ENCODE results near the gene NACC1.

The NACC1 gene

GRCh38 chr19:13122980-13123957 lies 5.2 kb downstream of the NACC1 start:
- Histone ChIP-seq H3K4me3 (ENCODE audit: low read depth, low read length) (no peak overlapping the region), H3K36me3 (ENCODE audit: control insufficient read depth in 2 of 2, insufficient read depth in 1 of 2, low read length in 2 of 2) (peaks cover 4 to 61% of the 10 kb centered on the region in 2 experiments; a peak in 2 of 3 replicates), H3K9me3 (ENCODE audit: control insufficient read depth, insufficient read depth, low read depth, low read length) (no peaks in the 10 kb centered on the region), H3K4me1 (ENCODE audit: control insufficient read depth, insufficient read depth, low read length) (peaks cover 7% of the 10 kb centered on the region), H3K27ac (ENCODE audit: extremely low read depth, low read depth, low read length) (no peak overlapping the region)
- ChIA-PET CTCF (interaction anchor here (0.7 to 1.9 kb wide), 3 partner anchors 72 to 158 kb away, joined by 3 to 6 read pairs (median 3); no protein-coding TSS in a partner anchor), POLR2A (interaction anchor here (1.1 to 2.2 kb wide), 3 partner anchors 8 to 44 kb away, joined by 3 to 6 read pairs (median 4); no protein-coding TSS in a partner anchor)
- peak; percentile 55 for TF ChIP-seq EGR2 (tag by site-specific recombination; IDR thresholded peaks at IDR 0.05; ENCODE audit: low read depth)
- no peak for TF ChIP-seq ZNF146 (tag by site-specific recombination; IDR thresholded peaks at IDR 0.05)
- TF ChIP-seq ZNF623 (tag by site-specific recombination; IDR thresholded peaks at IDR 0.05) = peak; percentile 96
- TF ChIP-seq ZFHX2 (tag by site-specific recombination; conservative IDR thresholded peaks at IDR 0.05) = peak; percentile 57; the same call in 1 of the 2 replicates
- TF ChIP-seq ZBTB21 (tag by site-specific recombination; IDR thresholded peaks at IDR 0.05) = no peak
- no peak for TF ChIP-seq ZNF155 (tag by site-specific recombination; IDR thresholded peaks at IDR 0.05)

GRCh38 chr19:13127051-13127450 lies 9.0 kb downstream of the NACC1 start:
- CTCF ChIA-PET = interaction anchor here (0.6 to 1.5 kb wide), 5 partner anchors 18 to 136 kb away, joined by 3 to 6 read pairs (median 4); no protein-coding TSS in a partner anchor
- no peak overlapping the region for H3K27ac ChIP-seq (ENCODE audit: extremely low read depth, low read depth, low read length)
- no peak for TF ChIP-seq SP2 (tag by site-specific recombination; IDR thresholded peaks at IDR 0.05)
- TF ChIP-seq HIC1 (tag by site-specific recombination; IDR thresholded peaks at IDR 0.05) = no peak
- 0 out of 2 replicates have a peak, but pooled peaks have one; percentile 16 for TF ChIP-seq SP7 (tag by site-specific recombination; IDR thresholded peaks at IDR 0.05)
- no peaks in the 10 kb centered on the region for H3K9me3 ChIP-seq (ENCODE audit: control insufficient read depth, insufficient read depth, low read depth, low read length)
- H3K36me3 ChIP-seq (ENCODE audit: control insufficient read depth in 2 of 2, insufficient read depth in 1 of 2, low read length in 2 of 2) = peaks cover 4 to 37% of the 10 kb centered on the region in 2 experiments; a peak in 2 of 3 replicates
- H3K4me1 ChIP-seq (ENCODE audit: control insufficient read depth, insufficient read depth, low read length) = no peaks in the 10 kb centered on the region
- POLR2A ChIA-PET = interaction anchor here (0.6 kb wide), 1 partner anchor 72 kb away, joined by 5 read pairs; no protein-coding TSS in a partner anchor
- no peak overlapping the region for H3K4me3 ChIP-seq (ENCODE audit: low read depth, low read length)

- ChIA-PET POLR2A (interaction anchor here (0.7 to 0.9 kb wide), 3 partner anchors 8 to 22 kb away, joined by 3 to 7 read pairs (median 3); partner anchors contain the start of genes IER2 and STX10), CTCF (interaction anchor here (0.6 to 1.4 kb wide), 6 partner anchors 19 to 152 kb away, joined by 3 to 6 read pairs (median 4); no protein-coding TSS in a partner anchor)
- no peak overlapping the region for H3K27ac ChIP-seq (ENCODE audit: extremely low read depth, low read depth, low read length)
- TF ChIP-seq ZBTB7A (tag by site-specific recombination; IDR thresholded peaks at IDR 0.05; ENCODE audit: low read depth) (no peak), ZFP37 (tag by site-specific recombination; IDR thresholded peaks at IDR 0.05) (no peak), ZNF16 (tag by site-specific recombination; IDR thresholded peaks at IDR 0.05; ENCODE audit: low read depth) (no peak), ZNF670 (tag by site-specific recombination; IDR thresholded peaks at IDR 0.05; ENCODE audit: low read depth) (no peak), ZNF639 (tag by site-specific recombination; IDR thresholded peaks at IDR 0.05) (no peak), ZNF600 (tag by site-specific recombination; IDR thresholded peaks at IDR 0.05) (no peak), ZNF239 (tag by site-specific recombination; IDR thresholded peaks at IDR 0.05) (no peak), YY1 (tag by site-specific recombination; IDR thresholded peaks at IDR 0.05) (no peak), ZNF433 (tag by site-specific recombination; IDR thresholded peaks at IDR 0.05; ENCODE audit: low read depth) (no peak)
- no peak overlapping the region for H3K4me3 ChIP-seq (ENCODE audit: low read depth, low read length)
- no peaks in the 10 kb centered on the region for H3K4me1 ChIP-seq (ENCODE audit: control insufficient read depth, insufficient read depth, low read length)
- H3K9me3 ChIP-seq (ENCODE audit: control insufficient read depth, insufficient read depth, low read depth, low read length) = no peaks in the 10 kb centered on the region
- H3K36me3 ChIP-seq (ENCODE audit: control insufficient read depth in 2 of 2, insufficient read depth in 1 of 2, low read length in 2 of 2) = peaks cover 4 to 37% of the 10 kb centered on the region in 2 experiments; a peak in 2 of 3 replicates
These were observed 9.9 kb downstream of the NACC1 start for GRCh38 chr19:13127811-13128575.
